G401.6 (cell line): Measurements from ENCODE around the gene MRLN.
"Not testable (repeated sequence)": the region's sequence is repeated elsewhere in the genome, so short reads cannot be mapped to it uniquely, and the experiment has no call there.

Experiments
- FAIRE-seq: peaks from 2 replicates; lab custom pipeline; 2012; peaks lifted over from hg19 to GRCh38; lab: Jason Lieb, UNC

Gene MRLN

DNA sequence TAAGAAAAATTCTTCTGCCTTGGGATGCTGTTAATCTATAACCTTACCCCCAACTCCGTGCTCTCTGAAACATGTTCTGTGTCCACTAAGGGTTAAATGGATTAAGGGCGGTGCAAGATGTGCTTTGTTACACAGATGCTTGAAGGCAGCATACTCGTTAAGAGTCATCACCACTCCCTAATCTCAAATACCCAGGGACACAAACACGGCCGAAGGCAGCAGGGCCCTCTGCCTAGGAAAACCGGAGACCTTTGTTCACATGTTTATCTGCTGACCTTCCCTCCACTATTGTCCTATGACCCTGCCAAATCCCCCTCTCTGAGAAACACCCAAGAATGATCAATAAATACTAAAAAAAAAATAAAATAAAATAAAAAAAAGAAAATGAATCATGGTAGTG, 8.5 kb downstream of the MRLN start:
- not testable (repeated sequence) for FAIRE-seq

DNA sequence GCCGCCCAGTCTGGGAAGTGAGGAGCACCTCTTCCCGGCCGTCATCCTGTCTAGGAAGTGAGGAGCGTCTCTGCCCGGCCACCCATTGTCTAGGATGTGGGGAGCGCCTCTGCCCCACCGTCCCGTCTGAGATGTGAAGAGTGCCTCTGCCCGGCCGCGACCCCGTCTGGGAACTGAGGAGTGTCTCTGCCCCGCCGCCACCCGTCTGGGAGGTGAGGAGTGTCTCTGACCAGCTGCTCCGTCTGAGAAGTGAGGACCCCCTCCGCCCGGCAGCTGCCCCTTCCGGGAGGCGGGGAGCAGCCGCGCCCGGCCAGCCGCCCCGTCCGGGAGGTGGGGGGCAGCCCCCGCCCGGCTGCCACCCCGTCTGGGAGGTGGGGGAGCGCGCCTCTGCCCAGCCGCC, 9.1 kb downstream of the MRLN start:
- not testable (repeated sequence) for FAIRE-seq

- FAIRE-seq = no peak
Observed at GRCh38 chr10:59741583-59741982, 11.7 kb downstream of the MRLN start.

- FAIRE-seq = no peak
Observed at GRCh38 chr10:59741048-59741447, 12.2 kb downstream of the MRLN start.

DNA sequence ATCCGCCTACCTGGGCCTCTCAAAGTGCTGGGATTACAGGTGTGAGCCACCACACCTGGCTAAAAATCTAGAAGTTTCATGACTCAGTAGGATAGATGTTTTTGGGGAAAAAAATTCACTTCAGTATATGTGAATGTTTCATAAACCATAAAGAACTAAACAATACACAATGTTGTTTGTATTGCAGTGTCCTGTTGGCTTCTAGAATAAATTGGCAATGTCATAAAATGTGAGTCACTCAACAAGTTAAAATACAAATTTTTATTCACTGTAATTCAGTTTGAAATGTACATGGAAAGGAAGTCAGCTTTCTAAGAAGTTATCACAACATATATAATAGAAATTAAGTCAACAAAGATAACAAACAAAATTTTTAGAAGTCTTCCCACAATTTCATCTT, 16.5 kb downstream of the MRLN start:
- FAIRE-seq = no peak

DNA sequence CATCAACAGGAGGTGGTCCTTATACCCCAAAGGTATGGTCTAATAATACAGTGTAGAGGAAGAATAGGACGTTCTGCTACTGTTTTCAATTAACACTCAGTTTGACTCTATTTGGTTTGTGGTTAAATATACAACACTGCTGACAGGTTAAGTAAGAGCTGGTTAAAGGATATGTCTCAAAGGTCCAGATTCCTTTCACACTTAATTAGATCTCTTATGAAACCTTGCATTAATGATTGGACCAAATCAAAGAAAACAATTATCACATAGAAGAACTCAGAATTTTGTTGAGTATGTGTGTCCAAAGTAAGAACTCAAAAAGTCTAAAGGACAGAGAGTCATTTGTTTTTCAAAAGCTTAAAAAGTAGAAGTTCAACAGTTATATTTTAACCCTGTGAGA, 18.0 kb downstream of the MRLN start:
- FAIRE-seq = no peak

- no peak for FAIRE-seq
Observed at GRCh38 chr10:59734014-59734462, 19.2 kb downstream of the MRLN start.

- FAIRE-seq = not testable (repeated sequence)
Observed at GRCh38 chr10:59733321-59734013, 19.8 kb downstream of the MRLN start.

DNA sequence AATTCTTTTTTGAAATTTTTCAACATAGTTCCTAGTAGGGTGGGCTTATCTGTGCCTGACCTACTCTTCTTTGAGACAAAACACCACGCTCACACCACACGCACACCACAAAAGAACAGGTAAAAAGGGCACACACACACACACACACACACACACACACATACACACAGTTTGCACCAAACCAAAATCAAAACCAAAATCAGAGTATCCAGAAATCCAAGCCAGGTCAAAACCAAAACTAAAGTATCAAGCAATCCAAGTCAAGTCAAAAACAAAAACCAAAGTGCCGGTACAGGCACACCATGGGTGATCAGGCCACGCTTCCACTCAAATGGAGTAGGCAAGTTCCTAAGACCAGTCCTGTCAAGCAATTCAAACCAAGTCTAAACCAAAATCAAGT, 20.4 kb downstream of the MRLN start:
- FAIRE-seq = not testable (repeated sequence)

GRCh38 chr10:59729167-59729566, 24.1 kb downstream of the MRLN start:
- FAIRE-seq = not testable (repeated sequence)

- FAIRE-seq = no peak
Observed at GRCh38 chr10:59724098-59724938, 28.9 kb downstream of the MRLN start.

- no peak for FAIRE-seq
Observed at GRCh38 chr10:59720377-59720776, 32.9 kb downstream of the MRLN start.

GRCh38 chr10:59719374-59719773, 33.9 kb downstream of the MRLN start:
- no peak for FAIRE-seq

DNA sequence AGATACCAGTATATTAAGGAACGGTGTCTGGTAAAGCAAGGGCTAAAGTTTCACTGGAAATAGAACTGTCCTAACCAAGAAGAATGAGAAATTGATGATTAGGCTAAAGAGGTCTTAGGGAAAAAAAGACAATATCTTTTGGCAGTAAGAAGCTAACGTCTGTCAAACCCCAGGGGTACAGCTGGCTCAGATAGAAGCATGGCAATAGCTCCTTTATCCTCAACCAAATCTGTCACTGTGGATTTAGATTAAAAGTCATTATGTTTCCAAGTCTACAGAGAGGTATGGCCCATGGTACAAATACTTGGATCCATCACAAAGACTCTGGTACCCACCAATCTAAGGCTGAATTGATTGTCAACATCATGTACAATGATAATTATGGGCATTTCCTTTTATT, 35.0 kb downstream of the MRLN start:
- FAIRE-seq = no peak

DNA sequence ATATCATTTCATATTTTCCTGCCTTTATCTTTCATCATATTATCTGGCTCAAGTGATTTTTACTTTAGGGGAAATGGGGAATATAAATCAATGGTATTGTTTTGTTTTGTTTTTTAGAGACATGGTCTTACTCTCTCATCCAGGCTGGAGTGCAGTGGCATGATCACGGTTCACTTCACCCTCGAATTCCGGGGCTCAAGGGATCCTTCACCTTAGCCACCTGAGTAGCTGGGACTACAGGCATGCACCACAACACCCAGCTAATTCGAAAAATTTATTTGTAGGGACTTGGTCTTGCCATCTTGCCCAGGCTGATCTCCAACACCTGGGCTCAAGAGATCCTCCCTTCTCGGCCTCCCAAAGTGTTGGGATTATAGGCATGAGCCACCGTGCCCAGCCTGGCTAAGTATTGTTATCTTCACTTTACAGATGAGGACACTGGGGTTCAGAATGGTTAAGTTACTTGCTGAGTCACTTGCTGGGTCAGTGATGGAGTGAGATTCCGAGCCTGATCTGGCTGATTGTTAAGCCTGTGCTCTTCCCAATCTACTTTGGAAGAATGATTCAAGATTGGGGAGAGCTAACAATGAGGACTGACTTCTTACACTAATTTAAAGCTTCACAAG, 39.9 kb downstream of the MRLN start:
- FAIRE-seq = no peak

- no peak for FAIRE-seq
Observed at GRCh38 chr10:59711871-59712494, 41.3 kb downstream of the MRLN start.

GRCh38 chr10:59709395-59710125, 43.7 kb downstream of the MRLN start, which contains the start of gene SLC16A9:
Gene SLC16A9, minus strand, starts transcription at chr10:59709850. Its CDS starts 25,559 bp downstream, at chr10:59684291.
- no peak for FAIRE-seq

DNA sequence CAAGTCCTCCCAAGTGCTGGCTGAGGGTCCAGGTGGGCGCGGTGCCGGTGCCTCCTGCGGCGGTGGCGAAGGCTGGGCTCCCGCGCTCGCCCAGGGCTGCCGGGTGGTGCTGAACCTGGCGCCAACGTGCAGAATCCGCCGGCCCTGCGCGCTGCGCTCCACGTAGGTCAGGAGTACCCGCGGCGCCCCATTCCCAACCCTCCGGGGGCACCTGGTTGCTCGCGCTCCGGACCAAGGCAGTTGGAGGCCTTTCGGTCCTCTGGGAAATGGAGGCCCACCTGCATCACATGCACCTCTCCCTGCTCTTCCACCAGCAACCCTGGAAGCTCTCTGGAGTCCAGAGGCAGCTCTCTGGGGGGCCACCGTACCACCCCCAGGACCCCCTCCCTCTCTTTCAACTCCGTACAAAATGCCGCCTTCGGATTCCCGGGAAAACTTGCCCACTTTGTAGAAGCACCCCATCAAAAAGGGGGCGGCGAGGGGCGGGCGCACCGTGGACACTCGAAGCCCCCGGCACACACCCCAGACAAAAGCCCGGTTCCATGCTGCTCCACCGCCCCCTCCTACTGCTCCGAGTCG, 44.4 kb downstream of the MRLN start:
- FAIRE-seq = no peak

DNA sequence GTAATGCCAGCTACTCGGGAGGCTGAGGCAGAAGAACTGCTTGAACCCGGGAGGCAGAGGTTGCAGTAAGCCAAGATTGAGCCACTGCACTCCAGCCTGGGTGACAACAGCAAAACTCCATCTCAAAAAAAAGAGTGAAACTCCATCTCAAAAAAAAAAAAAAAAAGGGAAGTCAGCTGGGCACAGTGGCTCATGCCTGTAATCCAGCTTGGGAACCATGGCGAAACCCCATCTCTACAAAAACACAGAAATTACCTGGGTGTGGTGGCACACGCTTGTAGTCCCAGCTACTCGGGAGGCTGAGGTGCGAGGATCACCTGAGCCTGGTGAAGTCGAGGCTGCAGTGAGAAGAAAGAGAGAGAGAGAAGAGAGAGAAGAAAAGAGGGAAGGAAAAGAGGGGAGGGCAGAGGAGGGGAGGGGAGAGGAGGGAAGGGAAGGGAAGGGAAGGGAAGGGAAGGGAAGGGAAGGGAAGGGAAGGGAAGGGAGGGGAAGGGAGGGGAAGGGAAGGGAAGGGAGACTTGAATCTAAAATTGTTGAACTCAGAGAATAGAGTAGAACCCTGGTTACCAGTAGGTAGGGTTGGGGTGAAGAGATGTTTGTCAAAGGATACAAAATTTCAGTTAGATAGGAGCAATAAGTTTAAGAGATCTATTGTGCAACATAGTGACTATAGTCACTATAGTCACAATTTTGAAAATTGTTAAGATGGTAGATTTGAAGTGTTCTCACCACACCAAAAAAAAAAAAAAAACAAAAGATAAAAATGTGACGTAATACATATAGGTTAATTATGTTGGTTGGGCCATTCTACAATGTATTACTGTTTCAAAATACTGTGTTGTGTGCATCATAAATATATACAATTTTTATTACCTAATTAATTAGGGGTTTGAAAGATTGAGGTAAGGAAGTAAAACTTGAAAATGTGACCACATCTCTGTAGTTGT, 46.1 kb downstream of the MRLN start:
- no peak for FAIRE-seq

GRCh38 chr10:59705931-59706330, 47.3 kb downstream of the MRLN start:
- no peak for FAIRE-seq
